HG03045 (cell line): Measurements from ENCODE around the gene MEST.
"Not testable (repeated sequence)": the region's sequence is repeated elsewhere in the genome, so short reads cannot be mapped to it uniquely, and the experiment has no call there.

ENCODE experiments used
- ATAC-seq: cut with Tn5 transposase; IDR thresholded peaks from one replicate; pipeline ENCODE4 v1.9.1; 2021; ENCODE audit warnings: mild to moderate bottlenecking, moderate library complexity; ENCODE audit not compliant: unreplicated experiment

Gene MEST

GRCh38 chr7:130491841-130492522, at the start of gene MEST:
Gene MEST (plus strand): TSS chr7:130492085. CDS start chr7:130492314, 229 bp downstream.
- no peak for ATAC-seq

- no peak for ATAC-seq
Measured at GRCh38 chr7:130442601-130443000, 49.3 kb upstream of the MEST start.

GRCh38 chr7:130444234-130444633, 47.7 kb upstream of the MEST start:
- ATAC-seq: no peak

GRCh38 chr7:130444751-130445407, 47.0 kb upstream of the MEST start:
- ATAC-seq: no peak

GRCh38 chr7:130446259-130446658, 45.6 kb upstream of the MEST start:
- ATAC-seq: no peak

GRCh38 chr7:130451344-130451743, 40.5 kb upstream of the MEST start:
- ATAC-seq: not testable (repeated sequence)

- ATAC-seq: no peak
Measured at GRCh38 chr7:130452951-130453350, 38.9 kb upstream of the MEST start.

GRCh38 chr7:130454959-130455358, 36.9 kb upstream of the MEST start:
- ATAC-seq: no peak

GRCh38 chr7:130458257-130458656, 33.6 kb upstream of the MEST start:
- ATAC-seq: no peak

- ATAC-seq: no peak
Measured at GRCh38 chr7:130461272-130461671, 30.6 kb upstream of the MEST start.

GRCh38 chr7:130463553-130464434, 28.1 kb upstream of the MEST start:
- ATAC-seq: no peak

GRCh38 chr7:130468612-130469011, 23.3 kb upstream of the MEST start:
- ATAC-seq: no peak

GRCh38 chr7:130471974-130472373, 19.9 kb upstream of the MEST start:
- ATAC-seq: no peak

GRCh38 chr7:130473289-130473688, 18.6 kb upstream of the MEST start:
- no peak for ATAC-seq

GRCh38 chr7:130473876-130474275, 18.0 kb upstream of the MEST start:
- no peak for ATAC-seq

- no peak for ATAC-seq
Measured at GRCh38 chr7:130475776-130476175, 16.1 kb upstream of the MEST start.

GRCh38 chr7:130476297-130477150, 15.4 kb upstream of the MEST start:
- no peak for ATAC-seq

GRCh38 chr7:130478991-130479390, 12.9 kb upstream of the MEST start:
- no peak for ATAC-seq

GRCh38 chr7:130479716-130480400, 12.0 kb upstream of the MEST start:
- no peak for ATAC-seq

GRCh38 chr7:130481898-130482297, 10.0 kb upstream of the MEST start:
- no peak for ATAC-seq
